Stimulated activated CD8-positive, alpha-beta memory T cell treated with anti-CD3 and anti-CD28 coated beads, Interleukin-7, amount 100 ng/mL, for 4 hours (primary cell): ENCODE data around the gene UNC13B.

Source experiments
- DNase-seq, 2 donors: peaks; one replicate each; pipeline ENCODE4 v3.0.0-alpha.2; 2020; ENCODE audit warnings: low read depth in 2 of 2

Gene UNC13B

GRCh38 chr9:35431467-35431866 is 269.7 kb downstream of the UNC13B start:
- no peak for DNase-seq

GRCh38 chr9:35432076-35432475 is 270.3 kb downstream of the UNC13B start:
- no peak for DNase-seq

- DNase-seq = no peak
Observed at GRCh38 chr9:35436933-35437332, 275.1 kb downstream of the UNC13B start.

- no peak for DNase-seq
Observed at GRCh38 chr9:35446012-35446411, 284.2 kb downstream of the UNC13B start.

- no peak for DNase-seq
Observed at GRCh38 chr9:35448496-35448895, 286.7 kb downstream of the UNC13B start.

- no peak for DNase-seq
Observed at GRCh38 chr9:35452481-35452880, 290.7 kb downstream of the UNC13B start.

GRCh38 chr9:35453786-35454185 is 292.0 kb downstream of the UNC13B start:
- no peak for DNase-seq
